Mucosa of descending colon (tissue), 3 donors: ENCODE results near the gene PTPRT. TPM values are rescaled to one million over a fixed set of nuclear protein-coding genes. Genes with fewer than 3 reads are reported as not detected.

Experiments
- ATAC-seq: fragments of 200-7000 bp; cut with Tn5 transposase; one replicate; pipeline ENCODE4 v1.9.1; 2020; ENCODE audit warnings: mild to moderate bottlenecking, moderate library complexity
- DNase-seq, 3 donors: peaks; one replicate each; pipeline ENCODE4 v3.0.0-alpha.2; 2020
- H3K36me3 ChIP-seq: fragments of 200-600 bp; one replicate; pipeline ENCODE4 v1.8.0; 2021; ENCODE audit warnings: low read depth, mild to moderate bottlenecking
- H3K4me1 ChIP-seq: fragments of 200-600 bp; one replicate; pipeline ENCODE4 v1.8.0; 2021; ENCODE audit warnings: low read depth, mild to moderate bottlenecking
- H3K4me3 ChIP-seq: fragments of 200-600 bp; one replicate; pipeline ENCODE4 v1.8.0; 2021; ENCODE audit warnings: mild to moderate bottlenecking
- H3K9me3 ChIP-seq: fragments of 200-600 bp; one replicate; pipeline ENCODE4 v1.8.0; 2021; ENCODE audit warnings: mild to moderate bottlenecking
- CTCF ChIP-seq: fragments of 200-600 bp; IDR thresholded peaks from one replicate; pipeline ENCODE4 v1.8.0; 2022; ENCODE audit warnings: antibody characterized with exemption, mild to moderate bottlenecking
- intact Hi-C, 2 donors: fragments of 100-400 bp; cut with DNase I in 1 of 2; cut with micrococcal nuclease in 1 of 2; formaldehyde crosslinking; loops; one replicate each; pipeline versions ENCODE4 v1.11.0 to v1.11.1; 2022; cut with DNase I, micrococcal nuclease
- total RNA-seq, 3 donors: library from RNA; stranded (reverse); fragmentation: NEBNext Ultra II Directional in 2 of 3; extraction: Animal tissue kit (Norgen Biotek cat#: 25700) in 2 of 3; gene quantifications; one replicate each; pipeline versions ENCODE4 v1.2.1 to v1.2.4, GENCODE V29; 2021 to 2023
- donor health status: DM: no; HTN: no; CAD: no; lungs with moderate emphysema.
- donor health status: DM: no; HTN: no; CAD: no.
- donor health status: DM: no; HTN: yes; CAD: no.

Gene PTPRT
- total RNA-seq, 3 donors from 2014 or later, result 0.19 to 0.43 (median 0.38) TPM

DNA sequence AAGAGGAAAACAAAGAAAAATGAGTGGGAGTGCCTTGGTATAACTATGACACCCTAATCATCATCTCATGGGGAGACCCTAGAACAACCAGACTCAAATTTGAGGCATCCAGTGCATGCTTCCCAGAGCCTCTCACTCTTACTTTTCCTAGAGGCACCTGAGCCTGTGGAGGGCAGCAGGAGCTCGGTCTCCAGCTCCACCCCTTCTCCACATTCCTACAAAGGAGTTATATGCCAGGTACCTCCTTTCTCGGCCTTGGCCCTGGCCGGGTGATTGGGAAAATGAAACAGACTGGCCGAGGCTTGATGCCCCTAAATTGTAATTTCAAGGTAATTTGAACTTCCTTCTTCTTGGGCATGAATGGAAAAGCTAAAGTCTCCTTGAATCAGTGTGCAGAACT lies 810.3 kb downstream of the PTPRT start:
- no peak for TF ChIP-seq CTCF
- no peak for DNase-seq
- no peak overlapping the region for H3K4me3 ChIP-seq
- no peaks in the 10 kb centered on the region for H3K36me3 ChIP-seq
- H3K9me3 ChIP-seq, result no peaks in the 10 kb centered on the region
- no peaks in the 10 kb centered on the region for H3K4me1 ChIP-seq
- ATAC-seq, result no peak
- intact Hi-C loops, result no loop called here

- no peak for TF ChIP-seq CTCF
- no peak for ATAC-seq
- intact Hi-C loops, result no loop called here
Observed at GRCh38 chr20:42378826-42379225, 810.9 kb downstream of the PTPRT start.

GRCh38 chr20:42376131-42376530 lies 813.6 kb downstream of the PTPRT start:
- no peak for TF ChIP-seq CTCF
- ATAC-seq, result no peak

More at GRCh38 chr20:42378826-42379225, 810.9 kb downstream of the PTPRT start:
- H3K9me3 ChIP-seq, result no peaks in the 10 kb centered on the region
- no peak overlapping the region for H3K4me3 ChIP-seq
- no peaks in the 10 kb centered on the region for H3K36me3 ChIP-seq
- H3K4me1 ChIP-seq, result no peaks in the 10 kb centered on the region
- DNase-seq, result no peak

GRCh38 chr20:42373049-42373448 lies 816.7 kb downstream of the PTPRT start:
- Histone ChIP-seq H3K4me1 (no peaks in the 10 kb centered on the region), H3K36me3 (no peaks in the 10 kb centered on the region), H3K9me3 (no peaks in the 10 kb centered on the region), H3K4me3 (no peak overlapping the region)
- no peak for ATAC-seq
- no peak for DNase-seq
- no peak for TF ChIP-seq CTCF
- intact Hi-C loops, result no loop called here

More at GRCh38 chr20:42376131-42376530, 813.6 kb downstream of the PTPRT start:
- intact Hi-C loops, result no loop called here
- DNase-seq, result no peak
- no peaks in the 10 kb centered on the region for H3K4me1 ChIP-seq
- H3K36me3 ChIP-seq, result no peaks in the 10 kb centered on the region
- no peaks in the 10 kb centered on the region for H3K9me3 ChIP-seq
- no peak overlapping the region for H3K4me3 ChIP-seq

- ATAC-seq, result no peak
- H3K4me1 ChIP-seq, result no peaks in the 10 kb centered on the region
- no peak for TF ChIP-seq CTCF
- intact Hi-C loops, result no loop called here
- DNase-seq, result no peak
- H3K36me3 ChIP-seq, result no peaks in the 10 kb centered on the region
- H3K9me3 ChIP-seq, result no peaks in the 10 kb centered on the region
- no peak overlapping the region for H3K4me3 ChIP-seq
Observed at GRCh38 chr20:42370075-42370474, 819.6 kb downstream of the PTPRT start.

- intact Hi-C loops, result no loop called here
- no peak for TF ChIP-seq CTCF
- ATAC-seq, result no peak
Observed at GRCh38 chr20:42368910-42369309, 820.8 kb downstream of the PTPRT start.

More at GRCh38 chr20:42368910-42369309, 820.8 kb downstream of the PTPRT start:
- Histone ChIP-seq H3K4me1 (no peaks in the 10 kb centered on the region), H3K36me3 (no peaks in the 10 kb centered on the region), H3K9me3 (no peaks in the 10 kb centered on the region), H3K4me3 (no peak overlapping the region)
- DNase-seq, result no peak
